IMR-90 (cell line): Measurements from ENCODE around the gene DPP6. TPM values are rescaled to one million over a fixed set of nuclear protein-coding genes. Genes with fewer than 3 reads are reported as not detected.

Experiments used
- ATAC-seq: fragments of 200-7000 bp; cut with Tn5 transposase; 2 replicates; pipeline ENCODE4 v1.9.1; 2020; ENCODE audit warnings: low read depth, mild to moderate bottlenecking, moderate library complexity
- BruUV-seq: library from RNA; stranded (reverse); fragments of 400-500 nt; replicated peaks from 2 replicates; lab custom pipeline; 2021; lab: Mats Ljungman, UMichigan
- CTCF ChIA-PET: fragments of 300-600 bp; formaldehyde crosslinking; extraction: SDS; loops from one replicate; lab custom pipeline; 2021; ENCODE audit warnings: antibody characterized with exemption; lab: Yijun Ruan, JAX
- POLR2A ChIA-PET: fragments of 300-600 bp; sonication (Branson Sonifier 250); formaldehyde crosslinking; loops from one replicate; lab custom pipeline; 2022; ENCODE audit warnings: antibody characterized with exemption; ENCODE audit not compliant: unreplicated experiment; lab: Charles Lee
- DNase-seq: peaks from one replicate; pipeline ENCODE4 v3.0.0; 2013
- H2AFZ ChIP-seq: replicated peaks from 2 replicates; pipeline ENCODE3; 2013; ENCODE audit warnings: low read length, mild to moderate bottlenecking; ENCODE audit not compliant: poor library complexity
- H2AK5ac ChIP-seq: 2 replicates; pipeline ENCODE4 v1.6.1; 2013; ENCODE audit warnings: low read depth, low read length, inconsistent platforms
- H2AK9ac ChIP-seq: replicated peaks from 2 replicates; pipeline ENCODE3; 2013; ENCODE audit warnings: mild to moderate bottlenecking, low read depth, low read length, moderate library complexity; ENCODE audit not compliant: poor library complexity
- H2BK120ac ChIP-seq: 2 replicates; pipeline ENCODE4 v1.6.1; 2013; ENCODE audit warnings: low read depth, low read length, inconsistent platforms
- H2BK15ac ChIP-seq: 3 replicates; pipeline ENCODE4 v1.6.1; 2013; ENCODE audit warnings: low read depth, low read length, inconsistent platforms
- H2BK20ac ChIP-seq: 2 replicates; pipeline ENCODE4 v1.6.1; 2013; ENCODE audit warnings: low read depth, mild to moderate bottlenecking, inconsistent platforms, low read length, moderate library complexity
- H2BK5ac ChIP-seq: 2 replicates; pipeline ENCODE4 v1.6.1; 2013; ENCODE audit warnings: mild to moderate bottlenecking, low read depth, low read length, inconsistent platforms; ENCODE audit not compliant: poor library complexity, severe bottlenecking
- H3K14ac ChIP-seq: replicated peaks from 2 replicates; pipeline ENCODE4 v1.6.1; 2013; ENCODE audit warnings: low read depth, low read length, inconsistent platforms
- H3K18ac ChIP-seq: 2 replicates; pipeline ENCODE4 v1.6.1; 2013; ENCODE audit warnings: low read depth, low read length, control low read depth
- H3K23ac ChIP-seq: 2 replicates; pipeline ENCODE4 v1.6.1; 2013; ENCODE audit warnings: low read depth, low read length, inconsistent platforms
- H3K27ac ChIP-seq: 2 replicates; pipeline ENCODE4 v1.5.1; 2013; ENCODE audit warnings: mild to moderate bottlenecking, control low read depth, low read length; ENCODE audit not compliant: insufficient read depth
- H3K27me3 ChIP-seq: 2 replicates; pipeline ENCODE4 v1.6.1; 2013; ENCODE audit warnings: low read length; ENCODE audit not compliant: control insufficient read depth, insufficient read depth
- H3K36me3 ChIP-seq: 2 replicates; pipeline ENCODE4 v1.6.1; 2013; ENCODE audit warnings: low read length, mixed read lengths; ENCODE audit not compliant: control insufficient read depth, insufficient read depth
- H3K4ac ChIP-seq: 2 replicates; pipeline ENCODE4 v1.6.1; 2013; ENCODE audit warnings: low read depth, low read length, inconsistent platforms
- H3K4me1 ChIP-seq: 2 replicates; pipeline ENCODE4 v1.6.1; 2013; ENCODE audit warnings: low read length, mixed read lengths; ENCODE audit not compliant: control insufficient read depth, insufficient read depth
- H3K4me2 ChIP-seq: 2 replicates; pipeline ENCODE4 v1.6.1; 2013; ENCODE audit warnings: low read depth, mild to moderate bottlenecking, control low read depth, low read length, moderate library complexity
- H3K4me3 ChIP-seq: 2 replicates; pipeline ENCODE4 v1.5.1; 2013; ENCODE audit warnings: low read depth, mild to moderate bottlenecking, control low read depth, low read length, moderate library complexity; ENCODE audit not compliant: insufficient read depth
- H3K56ac ChIP-seq: 2 replicates; pipeline ENCODE4 v1.6.1; 2013; ENCODE audit warnings: low read length, inconsistent platforms; ENCODE audit not compliant: insufficient read depth; ENCODE audit errors: extremely low read depth
- H3K79me1 ChIP-seq, 2 experiments: 2 replicates each; pipeline ENCODE4 v1.6.1; 2013; ENCODE audit warnings: low read length in 2 of 2, inconsistent platforms in 1 of 2, low read depth in 1 of 2
- H3K9ac ChIP-seq: 2 replicates; pipeline ENCODE4 v1.6.1; 2013; ENCODE audit warnings: low read depth, low read length, control low read depth
- H3K9me1 ChIP-seq: 2 replicates; pipeline ENCODE4 v1.6.1; 2013; ENCODE audit warnings: low read length, inconsistent platforms; ENCODE audit not compliant: insufficient read depth
- H3K9me3 ChIP-seq: 2 replicates; pipeline ENCODE4 v1.6.1; 2013; ENCODE audit warnings: low read length; ENCODE audit not compliant: control insufficient read depth, insufficient read depth
- H4K20me1 ChIP-seq: 2 replicates; pipeline ENCODE4 v1.6.1; 2013; ENCODE audit warnings: low read length, inconsistent platforms; ENCODE audit not compliant: insufficient read depth
- H4K5ac ChIP-seq: 2 replicates; pipeline ENCODE4 v1.6.1; 2013; ENCODE audit warnings: mild to moderate bottlenecking, low read depth, low read length, control low read depth
- H4K8ac ChIP-seq, 2 experiments: 2 replicates each; pipeline ENCODE4 v1.6.1; 2013; ENCODE audit warnings: low read depth in 2 of 2, low read length in 2 of 2, control low read depth in 1 of 2, inconsistent platforms in 1 of 2
- H4K91ac ChIP-seq: 2 replicates; pipeline ENCODE4 v1.6.1; 2013; ENCODE audit warnings: low read depth, low read length, inconsistent platforms; ENCODE audit not compliant: insufficient read depth
- BHLHE40 ChIP-seq: fragments of 150-350 bp; IDR thresholded peaks from 2 replicates; pipeline ENCODE4 v1.6.1; 2016; ENCODE audit warnings: mild to moderate bottlenecking, low read depth, low read length
- CEBPB ChIP-seq: IDR thresholded peaks from 2 replicates; pipeline ENCODE4 v1.6.1; 2012; ENCODE audit warnings: low read depth, low read length, improper control_type of control experiment
- CTCF ChIP-seq: conservative IDR thresholded peaks from 2 replicates; pipeline ENCODE4 v1.5.1; 2012; ENCODE audit warnings: mild to moderate bottlenecking, low read depth, low read length, improper control_type of control experiment
- FOS ChIP-seq: fragments of 150-350 bp; IDR thresholded peaks from 2 replicates; pipeline ENCODE4 v1.6.1; 2016; ENCODE audit warnings: low read depth, low read length
- MAFK ChIP-seq: IDR thresholded peaks from 2 replicates; pipeline ENCODE4 v1.6.1; 2012; ENCODE audit warnings: low read depth, low read length, improper control_type of control experiment
- MAZ ChIP-seq: IDR thresholded peaks from 2 replicates; pipeline ENCODE4 v1.6.1; 2012; ENCODE audit warnings: low read depth, mild to moderate bottlenecking, low read length, improper control_type of control experiment, moderate library complexity, borderline replicate concordance
- MXI1 ChIP-seq: IDR thresholded peaks from 2 replicates; pipeline ENCODE4 v1.6.1; 2012; ENCODE audit warnings: low read depth, mild to moderate bottlenecking, low read length, moderate library complexity, borderline replicate concordance
- POLR2A ChIP-seq: IDR thresholded peaks from 2 replicates; pipeline ENCODE4 v1.6.1; 2012; ENCODE audit warnings: mild to moderate bottlenecking, low read depth, low read length
- RAD21 ChIP-seq: IDR thresholded peaks from 2 replicates; pipeline ENCODE4 v1.6.1; 2012; ENCODE audit warnings: low read length, improper control_type of control experiment
- RFX5 ChIP-seq: IDR thresholded peaks from 2 replicates; pipeline ENCODE4 v1.8.0; 2012; ENCODE audit warnings: low read depth, mild to moderate bottlenecking, low read length, moderate library complexity
- USF2 ChIP-seq: fragments of 150-350 bp; IDR thresholded peaks from 2 replicates; pipeline ENCODE4 v1.6.1; 2017; ENCODE audit warnings: mild to moderate bottlenecking, antibody characterized with exemption, low read length, low read depth
- WGBS, 2 experiments: methylation state at CpG; one replicate each; pipeline versions ENCODE4 v1.1.5 to v1.1.7; 2013; ENCODE audit warnings: missing lambda C conversion rate in 2 of 2; ENCODE audit not compliant: insufficient read length in 1 of 2; ENCODE audit errors: extremely low coverage in 2 of 2; 5-methylcytosine and 5-hydroxymethylcytosine counted together
- dilution Hi-C: fragments of 300-500 bp; cut with HindIII; formaldehyde crosslinking; loops from one replicate; pipeline ENCODE4 v1.14.3; 2018; ENCODE audit warnings: low sequenced_read_pairs; ENCODE audit not compliant: unreplicated experiment
- in situ Hi-C: fragments of 300-500 bp; cut with MboI; formaldehyde crosslinking; loops from 3 replicates; pipeline ENCODE4 v1.14.3; 2019; ENCODE audit warnings: low sequenced_read_pairs, inconsistent platforms, mixed read lengths
- intact Hi-C: fragments of 100-400 bp; cut with micrococcal nuclease; formaldehyde crosslinking; loops from 2 replicates; pipeline ENCODE4 v1.10.0; 2022
- polyA plus RNA-seq, 3 experiments: library from polyadenylated mRNA; depleted of rRNA; stranded (reverse); fragments of >200 nt; gene quantifications; 2 replicates each; pipeline ENCODE4 v1.2.3, GENCODE V29; 2012; ENCODE audit warnings: low replicate concordance in 1 of 3
- total RNA-seq: library from RNA; depleted of rRNA; stranded (reverse); fragments of >200 nt; gene quantifications from 2 replicates; pipeline ENCODE4 v1.2.3, GENCODE V29; 2012

The DPP6 gene
- total and polyA plus RNA-seq, 2 of the 4 experiments (the other 2 are of a cell fraction): not detected

DNA sequence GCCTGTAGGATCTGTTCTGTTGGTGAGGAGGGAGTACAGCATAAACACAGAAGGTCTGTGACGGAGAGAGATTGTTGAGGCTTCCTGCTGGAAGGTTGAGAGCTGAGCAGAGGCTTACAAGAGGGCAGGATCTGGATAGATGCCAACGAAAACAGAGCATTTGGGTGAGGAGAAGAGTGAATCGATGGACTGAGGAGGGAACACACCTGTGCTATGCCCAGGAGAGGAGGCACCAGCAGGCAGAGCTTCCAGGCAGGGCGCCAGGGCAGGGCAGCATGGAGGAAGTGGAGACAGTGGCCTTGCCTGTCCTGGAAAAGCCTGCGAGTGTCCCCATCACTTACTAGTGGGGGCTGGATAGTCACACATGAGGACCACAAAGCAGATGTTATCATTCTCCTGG, 667.8 kb downstream of the DPP6 start:
- no peaks in the 10 kb centered on the region for H4K20me1 ChIP-seq
- H3K27me3 ChIP-seq: no peaks in the 10 kb centered on the region
- intact Hi-C loops (no loop called here), dilution Hi-C loops (no loop called here), in situ Hi-C loops (no loop called here)
- no TSS peak for BruUV-seq
- H3K9ac ChIP-seq: no peak overlapping the region
- no peak overlapping the region for H3K14ac ChIP-seq
- no peak overlapping the region for H3K56ac ChIP-seq
- DNase-seq: no peak
- no peak overlapping the region for H3K23ac ChIP-seq
- no peak for TF ChIP-seq RFX5
- no peak for TF ChIP-seq MAZ
- TF ChIP-seq FOS: no peak
- no peak for TF ChIP-seq CTCF
- TF ChIP-seq USF2: no peak
- TF ChIP-seq RAD21: no peak
- TF ChIP-seq CEBPB: no peak
- no peak for TF ChIP-seq POLR2A
- no peak for TF ChIP-seq MAFK
- TF ChIP-seq MXI1: no peak
- TF ChIP-seq BHLHE40: no peak
- H2BK20ac ChIP-seq: no peak overlapping the region
- 26% methylated on average over 3 of the region's 5 CpGs; no CpG with 5 or more reads in 1 of the 2 experiments for WGBS, 2 experiments
- H2BK5ac ChIP-seq: no peak overlapping the region
- H2BK120ac ChIP-seq: no peak overlapping the region
- H2BK15ac ChIP-seq: no peak overlapping the region
- no peak overlapping the region for H3K18ac ChIP-seq
- no peak overlapping the region for H3K4me3 ChIP-seq
- no peaks in the 10 kb centered on the region for H3K9me1 ChIP-seq
- no peaks in the 10 kb centered on the region for H3K79me1 ChIP-seq
- no peak overlapping the region for H3K27ac ChIP-seq
- H3K9me3 ChIP-seq: peaks cover 31% of the 10 kb centered on the region
- no peak overlapping the region for H2AK5ac ChIP-seq
- no peak overlapping the region for H3K4ac ChIP-seq
- no peak overlapping the region for H4K5ac ChIP-seq
- no peak for ATAC-seq
- H4K91ac ChIP-seq: no peak overlapping the region
- no peak overlapping the region for H4K8ac ChIP-seq
- no peak overlapping the region for H2AK9ac ChIP-seq
- H3K4me2 ChIP-seq: no peak overlapping the region
- ChIA-PET CTCF (no interaction called here), POLR2A (no interaction called here)
- no peaks in the 10 kb centered on the region for H3K4me1 ChIP-seq
- no peaks in the 10 kb centered on the region for H3K36me3 ChIP-seq
- H2AFZ ChIP-seq: no peak overlapping the region
